Activated naive CD4-positive, alpha-beta T cell (primary cell): ENCODE measurements around the gene ME3.
"Not testable (repeated sequence)": the region's sequence is repeated elsewhere in the genome, so short reads cannot be mapped to it uniquely, and the experiment has no call there.

Experiments
- DNase-seq, 4 experiments: peaks; one replicate each; lab custom pipeline; 2025; lab: John Stamatoyannopoulos, UW

The ME3 gene

DNA sequence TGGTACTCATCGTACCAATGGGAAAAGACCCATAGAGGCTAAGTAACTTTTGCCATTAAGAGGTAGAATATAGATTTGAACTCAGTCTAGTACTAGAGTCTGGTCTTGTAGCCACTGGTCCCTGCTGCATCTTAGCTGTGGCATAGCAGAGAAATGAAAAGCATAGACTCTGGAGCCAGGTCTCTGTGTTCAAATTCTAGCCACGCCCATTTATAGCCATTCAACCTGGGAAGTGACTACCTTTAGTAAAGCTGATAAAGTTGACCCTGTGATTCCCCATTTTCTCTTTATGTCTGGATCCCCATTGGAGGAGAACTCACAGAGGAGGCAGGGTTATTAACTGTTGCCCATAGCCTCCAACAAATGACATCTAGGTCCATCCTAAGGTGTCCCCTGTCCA is 113.6 kb downstream of the ME3 start:
- no peak for DNase-seq

DNA sequence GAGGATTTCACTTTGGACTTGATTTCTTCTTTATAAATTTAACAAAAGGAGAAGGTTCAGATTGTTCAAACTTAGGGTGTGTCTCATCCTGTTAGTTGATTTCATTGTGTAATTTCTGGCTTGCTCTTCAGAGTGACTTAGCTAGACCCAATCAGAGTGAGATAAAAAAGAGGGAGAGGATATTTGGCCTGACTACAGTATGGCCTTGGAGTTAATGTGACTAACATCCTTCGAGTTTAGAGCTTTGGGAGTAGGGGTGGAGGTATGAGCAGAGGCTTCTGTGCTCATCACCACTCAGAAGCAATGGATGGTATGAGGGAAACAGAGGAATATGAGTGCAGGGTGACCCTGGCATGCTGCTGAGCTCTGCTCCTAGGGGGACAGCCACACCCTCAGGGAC is 114.2 kb downstream of the ME3 start:
- no peak for DNase-seq

DNA sequence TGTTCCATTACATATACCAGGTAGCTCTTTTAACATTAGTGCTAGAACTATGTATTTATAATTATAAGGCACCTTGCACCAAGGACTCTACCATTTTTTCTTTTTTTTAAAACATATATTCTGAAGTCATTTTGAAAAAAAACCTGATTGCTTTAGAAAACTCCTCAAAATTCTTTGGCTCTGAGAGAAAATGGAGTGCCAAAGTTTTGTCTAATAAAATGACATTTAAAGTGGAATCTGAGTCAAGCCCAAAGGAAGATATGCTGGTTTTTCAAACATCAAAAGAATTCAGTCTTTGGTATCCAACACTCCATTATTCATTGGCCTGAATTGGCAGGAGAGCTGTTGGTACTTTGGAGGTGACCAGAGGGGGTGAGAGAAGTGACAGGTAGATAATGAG is 116.5 kb downstream of the ME3 start:
- no peak for DNase-seq

- DNase-seq, result no peak
These were observed 117.0 kb downstream of the ME3 start for GRCh38 chr11:86555401-86555800.

- DNase-seq, result no peak
These were observed 119.2 kb downstream of the ME3 start for GRCh38 chr11:86553265-86553664.

- DNase-seq, result no peak
These were observed 120.9 kb downstream of the ME3 start for GRCh38 chr11:86551288-86552092.

- DNase-seq, result no peak
These were observed 121.7 kb downstream of the ME3 start for GRCh38 chr11:86550757-86551156.

- no peak for DNase-seq
These were observed 124.0 kb downstream of the ME3 start for GRCh38 chr11:86548271-86548917.

- DNase-seq, result no peak
These were observed 124.7 kb downstream of the ME3 start for GRCh38 chr11:86547727-86548126.

DNA sequence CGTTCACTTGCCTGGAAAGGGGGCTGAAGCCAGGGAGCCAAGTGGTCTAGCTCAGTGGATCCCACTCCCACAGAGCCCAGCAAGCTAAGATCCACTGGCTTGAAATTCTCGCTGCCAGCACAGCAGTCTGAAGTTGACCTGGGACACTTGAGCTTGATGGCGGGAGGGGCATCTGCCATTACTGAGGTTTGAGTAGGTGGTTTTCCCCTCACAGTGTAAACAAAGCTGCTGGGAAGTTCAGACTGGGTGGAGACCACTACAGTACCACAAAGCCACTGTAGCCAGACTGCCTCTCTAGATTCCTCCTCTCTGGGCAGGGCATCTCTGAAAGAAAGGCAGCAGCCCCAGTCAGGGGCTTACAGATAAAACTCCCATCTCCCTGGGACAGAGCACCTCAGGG is 131.1 kb downstream of the ME3 start:
- not testable (repeated sequence) for DNase-seq

DNA sequence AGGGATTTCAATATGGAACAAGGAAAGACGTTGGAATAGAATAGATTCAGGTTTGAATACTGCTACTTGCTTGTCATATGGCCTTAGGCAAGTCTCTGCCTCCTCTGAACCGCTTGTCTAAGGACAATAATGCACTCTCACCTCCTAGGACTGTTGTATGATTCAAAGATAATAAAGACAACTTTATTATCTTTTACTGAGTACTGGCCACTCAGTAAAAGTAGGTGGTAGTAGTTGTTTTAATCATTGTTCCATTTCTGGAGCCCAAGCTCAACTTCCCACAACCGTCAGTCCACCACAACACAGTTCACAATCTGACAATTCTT is 134.2 kb downstream of the ME3 start:
- no peak for DNase-seq

GRCh38 chr11:86537541-86538222 is 134.7 kb downstream of the ME3 start:
- no peak for DNase-seq

DNA sequence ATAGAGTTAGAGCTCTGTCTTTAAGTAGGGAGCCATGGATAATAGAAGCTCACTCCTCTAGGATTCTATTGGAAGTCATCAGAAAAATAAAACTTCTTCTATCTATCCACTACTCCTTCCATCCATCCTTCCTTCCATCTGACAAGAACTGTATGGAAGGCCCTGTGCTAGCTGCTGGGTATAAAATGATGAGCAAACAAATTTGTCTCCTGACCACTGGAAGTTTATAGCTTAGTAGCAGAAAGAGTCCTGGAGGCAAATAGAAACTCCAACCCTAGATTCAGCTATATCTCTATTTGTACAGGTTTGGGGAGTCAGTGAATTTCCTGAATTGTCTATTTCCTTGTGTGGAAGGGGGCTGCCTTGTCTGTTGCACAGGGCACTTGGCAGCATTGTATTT is 136.6 kb downstream of the ME3 start:
- no peak for DNase-seq

DNA sequence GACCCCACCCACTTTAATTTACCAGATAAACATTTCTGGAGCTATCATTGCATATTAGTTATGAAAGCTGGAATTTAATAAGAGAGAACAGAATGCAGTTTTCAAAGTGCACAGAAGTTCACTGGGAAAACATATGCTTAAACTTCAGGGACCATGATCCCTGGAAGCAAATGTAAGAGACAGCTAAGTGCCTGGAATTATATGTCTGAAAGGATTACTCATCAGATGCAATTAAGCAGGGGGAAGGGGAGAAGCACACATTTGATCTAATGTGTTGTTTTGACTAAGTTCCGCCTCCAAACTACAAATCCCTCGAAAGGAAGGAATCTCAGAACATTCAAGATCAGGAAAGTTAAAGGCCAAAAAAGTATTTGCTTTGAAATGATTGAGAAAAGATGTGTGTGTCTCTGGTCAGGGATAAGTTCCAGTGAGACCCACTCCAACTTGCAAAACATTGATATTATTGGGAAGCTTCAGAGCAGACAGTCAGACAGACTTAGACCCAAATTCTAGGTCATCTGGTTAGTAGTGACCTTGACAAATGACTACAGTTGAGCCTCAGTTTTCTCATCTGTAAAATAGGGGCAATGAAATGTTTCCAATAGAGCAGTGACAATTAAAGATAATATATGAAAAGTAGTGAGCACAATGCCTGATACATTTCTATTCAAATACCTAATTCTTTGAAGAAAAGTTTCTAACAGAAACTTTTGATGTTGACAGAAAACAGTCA is 147.6 kb downstream of the ME3 start:
- no peak for DNase-seq

DNA sequence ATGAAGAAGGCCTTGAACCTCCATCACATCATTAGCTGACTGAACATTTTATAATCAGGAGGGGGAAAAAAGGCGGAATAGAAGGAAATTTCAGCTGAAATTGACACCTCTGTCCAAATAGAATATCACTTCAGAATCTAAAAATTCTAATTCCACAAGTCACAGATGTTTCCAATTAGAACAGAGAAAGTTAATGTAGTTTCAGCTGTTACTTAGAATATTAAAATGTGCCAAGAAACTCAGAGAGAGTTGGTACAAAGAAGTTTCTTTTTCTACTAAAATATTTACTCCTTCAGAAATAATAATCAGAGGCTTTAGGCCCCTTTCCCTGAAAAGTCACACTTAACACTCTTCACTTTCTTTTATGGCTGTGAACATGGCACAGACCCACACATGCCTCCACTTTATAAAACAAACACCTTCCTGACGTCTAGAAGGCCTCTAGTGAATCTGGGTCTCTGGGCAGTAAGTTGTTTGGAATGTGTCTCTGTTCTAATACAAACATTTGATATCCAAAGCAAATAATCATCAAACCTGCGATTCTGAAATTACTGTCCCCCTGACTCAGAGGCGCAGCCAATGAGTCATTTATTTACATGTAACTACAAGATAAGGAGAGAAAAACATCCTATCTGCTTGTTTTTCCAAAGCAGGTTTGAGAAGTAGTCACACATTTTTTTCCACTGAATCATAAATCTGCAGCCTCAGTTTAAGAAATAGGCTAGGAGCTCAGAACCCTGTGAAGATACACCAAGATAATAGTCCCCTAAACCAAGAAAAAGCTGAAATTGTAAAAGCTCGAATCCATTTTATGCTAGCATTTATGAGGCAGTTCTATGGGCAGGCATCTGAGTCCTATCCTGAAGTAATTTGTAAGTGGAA is 148.4 kb downstream of the ME3 start:
- no peak for DNase-seq

DNA sequence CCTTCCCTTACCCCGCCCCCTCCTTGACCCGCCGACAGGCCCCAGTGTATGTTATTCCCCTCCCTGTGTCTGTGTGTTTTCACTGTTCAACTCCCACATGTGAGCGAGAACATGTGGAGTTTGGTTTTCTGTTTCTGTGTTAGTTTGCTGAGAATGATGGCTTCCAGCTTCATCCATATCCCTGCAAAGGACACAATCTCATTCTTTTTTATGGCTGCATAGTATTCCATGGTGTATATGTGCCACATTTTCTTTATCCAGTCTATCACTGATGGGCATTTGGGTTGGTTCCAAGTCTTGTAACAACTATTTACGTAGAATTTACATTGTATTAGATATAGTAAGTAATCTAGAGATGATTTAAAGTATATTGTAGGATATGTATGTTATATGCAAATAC is 149.9 kb downstream of the ME3 start:
- DNase-seq, result not testable (repeated sequence)

DNA sequence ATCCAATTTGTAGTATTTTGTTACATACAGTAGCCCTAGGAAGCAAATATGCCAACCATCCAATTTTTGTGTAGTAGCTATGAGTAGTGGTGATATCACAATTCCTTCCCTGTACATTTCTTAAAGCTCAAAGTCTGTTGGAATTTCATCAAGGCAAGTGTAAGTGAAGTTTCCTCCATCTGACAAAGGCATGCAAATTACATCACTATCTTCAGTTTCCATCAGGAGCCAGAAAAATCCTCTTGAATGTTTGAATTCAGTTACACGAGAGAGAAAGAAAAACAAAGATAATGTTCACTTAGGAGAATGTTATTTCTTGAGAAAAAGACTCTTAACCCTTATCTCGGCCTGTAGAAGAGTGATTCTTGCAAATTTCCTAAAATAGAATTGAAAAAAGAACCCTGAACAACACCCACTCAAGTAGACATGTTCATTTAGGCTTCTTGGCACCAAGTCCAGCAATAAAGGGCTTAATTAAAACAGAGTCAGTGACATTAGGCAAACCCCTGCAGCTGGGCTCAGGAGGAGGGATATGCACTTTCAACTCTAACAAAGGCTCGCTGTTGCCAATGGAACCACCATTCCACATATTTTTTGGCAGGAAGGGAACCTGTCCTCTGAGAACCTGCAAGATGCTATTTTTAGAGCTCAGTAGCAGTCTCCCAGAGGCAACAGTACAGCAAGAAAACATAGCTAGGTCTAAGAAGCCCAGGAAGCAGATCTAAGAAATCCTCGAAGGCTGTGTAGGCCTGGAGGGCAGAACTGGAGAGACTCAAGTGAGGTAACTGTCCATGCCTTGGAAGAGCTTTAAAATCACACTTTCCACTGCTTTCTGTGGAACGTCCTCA is 153.1 kb downstream of the ME3 start:
- no peak for DNase-seq

DNA sequence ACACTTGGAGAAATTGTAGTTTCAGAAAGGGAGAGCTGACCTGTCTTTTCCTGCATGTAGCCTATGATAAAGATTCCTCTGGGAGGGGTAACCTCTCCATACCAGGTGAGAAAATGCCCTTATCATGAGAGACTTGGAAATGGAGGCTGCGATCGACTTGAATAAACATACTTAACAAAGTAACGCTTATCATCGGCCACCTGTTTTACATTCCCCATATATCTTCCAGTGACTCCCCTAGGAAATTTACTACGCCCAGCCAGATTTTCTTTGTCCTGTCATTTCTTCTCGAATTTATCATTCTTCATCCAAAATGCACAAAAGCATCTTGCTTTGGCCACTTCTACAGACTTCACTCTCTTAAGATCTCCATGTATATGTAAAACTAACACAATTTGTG is 154.2 kb downstream of the ME3 start:
- no peak for DNase-seq

DNA sequence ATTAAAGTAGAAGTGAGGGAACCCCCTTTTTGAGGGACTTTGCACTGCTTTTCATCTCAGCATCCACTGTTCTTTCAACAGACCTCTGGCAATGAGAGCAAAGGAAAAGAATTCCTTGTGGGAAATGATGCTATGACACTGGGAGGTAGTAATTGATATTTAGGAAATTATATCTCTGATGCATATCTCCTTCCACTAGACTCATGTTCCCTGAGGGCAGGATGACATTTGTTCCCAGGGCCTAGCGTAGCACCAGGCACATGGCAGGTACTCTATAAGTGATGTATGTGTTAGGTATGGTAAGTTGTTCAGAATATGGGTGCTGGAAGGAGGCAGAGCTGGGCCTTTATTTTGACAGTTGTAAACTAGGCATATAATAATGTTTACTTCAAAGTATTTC is 154.9 kb downstream of the ME3 start:
- DNase-seq, result no peak

DNA sequence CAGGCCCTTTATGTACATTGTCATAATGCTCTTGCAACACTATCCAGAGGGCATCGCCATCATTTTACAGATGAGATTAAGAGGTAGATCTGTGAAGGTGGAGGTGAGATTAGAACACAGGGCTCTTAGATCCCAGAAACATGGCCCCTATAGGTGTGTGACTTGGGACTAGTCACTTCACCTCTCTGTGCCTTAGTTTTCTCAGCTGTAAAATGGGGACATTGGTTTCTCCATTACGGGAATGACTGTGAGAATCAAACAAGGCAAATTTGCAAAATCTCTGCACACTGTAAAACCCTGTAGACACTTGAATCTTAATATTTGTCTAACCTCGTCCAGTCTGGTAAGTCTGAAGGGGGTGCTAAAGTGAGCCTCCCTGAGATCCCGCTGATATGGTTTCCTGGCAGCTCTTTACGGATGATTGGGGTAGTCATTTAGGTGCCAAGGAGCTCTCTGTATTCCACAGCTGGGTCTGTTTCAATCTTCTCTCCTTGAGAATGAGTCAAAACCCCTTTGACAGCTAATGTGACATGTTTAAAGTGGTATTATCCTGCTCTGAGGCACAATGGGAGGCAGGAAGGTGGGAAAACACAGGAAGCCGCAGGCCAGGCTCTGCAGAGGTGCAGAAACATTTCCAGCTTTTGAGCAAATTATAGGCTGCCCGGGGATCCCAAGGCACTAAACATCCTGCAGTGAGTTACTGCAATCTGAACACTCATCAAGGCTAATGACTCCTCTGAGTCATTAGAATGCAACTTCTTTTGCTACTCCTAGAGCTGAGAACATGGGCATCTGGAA is 156.9 kb downstream of the ME3 start:
- DNase-seq, result no peak
